Esophagus muscularis mucosa (tissue), 4 donors: ENCODE results near the gene IMPDH2. TPM values are rescaled to one million over a fixed set of nuclear protein-coding genes. Genes with fewer than 3 reads are reported as not detected.

Experiments
- DNase-seq: peaks from one replicate; pipeline ENCODE4 v3.0.0-alpha.2; 2017; ENCODE audit errors: extremely low spot score
- H3K27ac ChIP-seq, 4 donors: fragments of 200-600 bp; sonication (generic); replicated peaks in 1 of 4; 1 replicate in 3 of 4; 2 replicates in 1 of 4; pipeline ENCODE4 v1.5.1; 2016 to 2019; ENCODE audit warnings: mild to moderate bottlenecking in 1 of 4
- H3K27me3 ChIP-seq, 4 donors: fragments of 200-600 bp; sonication (generic); one replicate each; pipeline versions ENCODE4 v1.5.1 to v1.6.0; 2016 to 2019
- H3K36me3 ChIP-seq, 4 donors: fragments of 200-600 bp; sonication (generic); one replicate each; pipeline ENCODE4 v1.5.1; 2016 to 2019
- H3K4me1 ChIP-seq, 4 donors: fragments of 200-600 bp; sonication (generic); one replicate each; pipeline ENCODE4 v1.5.1; 2016 to 2019
- H3K4me3 ChIP-seq, 4 donors: fragments of 200-600 bp; sonication (generic); 1 replicate in 2 of 4; 2 replicates in 2 of 4; pipeline ENCODE4 v1.5.1; 2016 to 2019; ENCODE audit warnings: mild to moderate bottlenecking in 4 of 4, moderate library complexity in 1 of 4
- H3K9me3 ChIP-seq, 4 donors: fragments of 200-600 bp; sonication (generic); 1 replicate in 3 of 4; 2 replicates in 1 of 4; pipeline ENCODE4 v1.5.1; 2016 to 2019
- EP300 ChIP-seq: sonication (generic); formaldehyde crosslinking; IDR thresholded peaks from one replicate; pipeline ENCODE4 v1.6.1; 2017; ENCODE audit warnings: antibody characterized with exemption
- POLR2A ChIP-seq: fragments of 450-650 bp; IDR thresholded peaks from one replicate; pipeline ENCODE4 v1.6.1; 2017; ENCODE audit warnings: antibody characterized with exemption, moderate library complexity, mild to moderate bottlenecking, low read depth
- POLR2AphosphoS5 ChIP-seq, 2 donors: sonication (generic); formaldehyde crosslinking; IDR thresholded peaks; one replicate each; pipeline ENCODE4 v1.6.1; 2017; ENCODE audit warnings: antibody characterized with exemption in 2 of 2
- WGBS: methylation state at CpG from one replicate; pipeline ENCODE4 v1.1.5; 2018; 5-methylcytosine and 5-hydroxymethylcytosine counted together
- intact Hi-C: fragments of 100-400 bp; cut with DNase I; formaldehyde crosslinking; loops from one replicate; pipeline ENCODE4 v1.15.1; 2023
- total RNA-seq, 4 donors: library from RNA; depleted of rRNA; stranded (reverse); fragments of >200 nt; gene quantifications; one replicate each; pipeline versions ENCODE4 v1.1.0 to v1.2.1, GENCODE V29; 2016
- TF ChIP-seq, protein P1 (sequence below), 3 experiments: fragments of 200-600 bp in 2 of 3; fragments of 450-650 bp in 1 of 3; sonication (generic) in 2 of 3; IDR thresholded peaks; one replicate each; pipeline ENCODE4 v1.5.1; 2017 to 2019; ENCODE audit warnings: antibody characterized with exemption in 3 of 3, mild to moderate bottlenecking in 2 of 3, moderate library complexity in 1 of 3

Gene IMPDH2
- total RNA-seq, 4 donors from 2014 or later, result 71.0 to 174 (median 123) TPM

GRCh38 chr3:49016414-49017228 lies 12.6 kb downstream of the IMPDH2 start:
- Histone ChIP-seq H3K4me3 (no peak overlapping the region), H3K9me3 (no peaks in the 10 kb centered on the region), H3K27ac (peak overlapping the region in 1 of 4 donors; percentile 100), H3K36me3 (peaks cover 17 to 52% (median 50%) of the 10 kb centered on the region in 4 donors), H3K4me1 (peaks cover 41 to 59% (median 51%) of the 10 kb centered on the region in 4 donors), H3K27me3 (no peaks in the 10 kb centered on the region)
- TF ChIP-seq POLR2A (no peak), EP300 (no peak), POLR2AphosphoS5 (IDR thresholded peaks at IDR 0.05) (no peak)
- TF ChIP-seq, protein P1, sequence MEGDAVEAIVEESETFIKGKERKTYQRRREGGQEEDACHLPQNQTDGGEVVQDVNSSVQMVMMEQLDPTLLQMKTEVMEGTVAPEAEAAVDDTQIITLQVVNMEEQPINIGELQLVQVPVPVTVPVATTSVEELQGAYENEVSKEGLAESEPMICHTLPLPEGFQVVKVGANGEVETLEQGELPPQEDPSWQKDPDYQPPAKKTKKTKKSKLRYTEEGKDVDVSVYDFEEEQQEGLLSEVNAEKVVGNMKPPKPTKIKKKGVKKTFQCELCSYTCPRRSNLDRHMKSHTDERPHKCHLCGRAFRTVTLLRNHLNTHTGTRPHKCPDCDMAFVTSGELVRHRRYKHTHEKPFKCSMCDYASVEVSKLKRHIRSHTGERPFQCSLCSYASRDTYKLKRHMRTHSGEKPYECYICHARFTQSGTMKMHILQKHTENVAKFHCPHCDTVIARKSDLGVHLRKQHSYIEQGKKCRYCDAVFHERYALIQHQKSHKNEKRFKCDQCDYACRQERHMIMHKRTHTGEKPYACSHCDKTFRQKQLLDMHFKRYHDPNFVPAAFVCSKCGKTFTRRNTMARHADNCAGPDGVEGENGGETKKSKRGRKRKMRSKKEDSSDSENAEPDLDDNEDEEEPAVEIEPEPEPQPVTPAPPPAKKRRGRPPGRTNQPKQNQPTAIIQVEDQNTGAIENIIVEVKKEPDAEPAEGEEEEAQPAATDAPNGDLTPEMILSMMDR (IDR thresholded peaks at IDR 0.05), result no peak
- intact Hi-C loops, result no loop called here
- 85% methylated on average over 6 of the region's 6 CpGs for WGBS
- DNase-seq, result no peak

DNA sequence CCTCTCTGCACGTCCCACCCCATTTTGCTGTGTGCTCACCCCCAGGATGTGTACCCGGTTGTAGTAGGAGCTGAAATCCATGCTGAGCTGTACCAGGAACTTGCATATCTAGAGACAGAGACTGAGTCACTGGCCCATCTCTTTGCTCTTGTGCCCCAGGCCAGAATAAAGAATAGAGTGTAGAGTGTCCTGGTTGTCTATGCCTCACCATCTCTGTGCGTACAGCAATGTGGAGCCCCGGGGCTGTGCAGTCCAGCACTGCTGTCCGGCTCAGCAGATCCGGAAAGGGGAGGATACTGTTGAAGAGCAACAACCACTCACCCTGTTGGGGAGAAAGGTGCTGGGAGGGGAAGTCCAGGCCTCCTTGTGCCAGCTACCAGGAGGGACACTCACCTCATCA lies 13.4 kb downstream of the IMPDH2 start:
- Histone ChIP-seq H3K4me3 (no peak overlapping the region), H3K36me3 (peaks cover 17 to 57% (median 54%) of the 10 kb centered on the region in 4 donors), H3K9me3 (no peaks in the 10 kb centered on the region), H3K4me1 (peaks cover 41 to 60% (median 52%) of the 10 kb centered on the region in 4 donors), H3K27ac (no peak overlapping the region), H3K27me3 (no peaks in the 10 kb centered on the region)
- DNase-seq, result no peak
- TF ChIP-seq POLR2A (no peak), EP300 (no peak), POLR2AphosphoS5 (IDR thresholded peaks at IDR 0.05) (no peak)
- TF ChIP-seq, protein P1 (IDR thresholded peaks at IDR 0.05), result no peak
- intact Hi-C loops, result no loop called here
- WGBS, result 73% methylated on average over 5 of the region's 6 CpGs

GRCh38 chr3:49015072-49015471 lies 14.1 kb downstream of the IMPDH2 start:
- 78% methylated on average over 6 of the region's 8 CpGs for WGBS
- Histone ChIP-seq H3K4me3 (no peak overlapping the region), H3K9me3 (no peaks in the 10 kb centered on the region), H3K36me3 (peaks cover 17 to 57% (median 54%) of the 10 kb centered on the region in 4 donors), H3K27me3 (no peaks in the 10 kb centered on the region), H3K4me1 (peaks cover 35 to 53% (median 45%) of the 10 kb centered on the region in 4 donors), H3K27ac (no peak overlapping the region)
- intact Hi-C loops, result no loop called here
- no peak for DNase-seq
- TF ChIP-seq, protein P1 (IDR thresholded peaks at IDR 0.05), result no peak
- no peak for TF ChIP-seq POLR2AphosphoS5 (IDR thresholded peaks at IDR 0.05)
- no peak for TF ChIP-seq POLR2A
- no peak for TF ChIP-seq EP300

GRCh38 chr3:49013738-49014660 lies 15.2 kb downstream of the IMPDH2 start:
- H3K4me3 ChIP-seq, result no peak overlapping the region
- H3K27ac ChIP-seq, result no peak overlapping the region
- H3K36me3 ChIP-seq, result peaks cover 17 to 60% (median 54%) of the 10 kb centered on the region in 4 donors
- 72% methylated on average over 9 of the region's 24 CpGs for WGBS
- TF ChIP-seq, protein P1 (IDR thresholded peaks at IDR 0.05), result peak; percentile 28 to 57 (median 34)
- TF ChIP-seq POLR2AphosphoS5 (IDR thresholded peaks at IDR 0.05), result no peak
- H3K9me3 ChIP-seq, result no peaks in the 10 kb centered on the region
- intact Hi-C loops, result no loop called here
- no peaks in the 10 kb centered on the region for H3K27me3 ChIP-seq
- no peak for DNase-seq
- H3K4me1 ChIP-seq, result peaks cover 24 to 49% (median 37%) of the 10 kb centered on the region in 4 donors
